Suppressor macrophage (primary cell): ENCODE data around the gene CENPP.
"Not testable (repeated sequence)": the region's sequence is repeated elsewhere in the genome, so short reads cannot be mapped to it uniquely, and the experiment has no call there.

ENCODE experiments used
- DNase-seq, 4 experiments: peaks; one replicate each; pipeline ENCODE4 v3.0.0-alpha.2; 2020 to 2022

CENPP gene

GRCh38 chr9:92545002-92545510 is 219.3 kb downstream of the CENPP start:
- DNase-seq = no peak

DNA sequence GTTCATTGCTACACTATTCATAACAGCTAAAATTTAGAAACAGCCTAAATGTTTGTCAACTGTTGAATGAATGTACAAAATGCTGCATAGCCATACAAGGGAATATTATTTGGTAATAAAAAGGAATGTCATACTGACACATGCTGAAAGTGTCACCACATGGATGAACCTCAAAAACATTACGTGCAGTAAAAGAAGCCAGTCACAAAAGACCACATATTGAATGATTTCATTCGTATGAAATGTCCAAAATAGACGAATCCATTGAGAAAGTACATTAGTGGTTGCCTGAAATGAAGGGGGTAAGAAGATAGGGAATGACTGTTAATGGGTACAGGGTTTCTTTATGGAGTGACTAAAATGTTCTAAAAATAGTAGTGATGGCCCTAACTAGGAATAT is 221.6 kb downstream of the CENPP start:
- DNase-seq = no peak

GRCh38 chr9:92550765-92551164 is 225.0 kb downstream of the CENPP start:
- no peak for DNase-seq

DNA sequence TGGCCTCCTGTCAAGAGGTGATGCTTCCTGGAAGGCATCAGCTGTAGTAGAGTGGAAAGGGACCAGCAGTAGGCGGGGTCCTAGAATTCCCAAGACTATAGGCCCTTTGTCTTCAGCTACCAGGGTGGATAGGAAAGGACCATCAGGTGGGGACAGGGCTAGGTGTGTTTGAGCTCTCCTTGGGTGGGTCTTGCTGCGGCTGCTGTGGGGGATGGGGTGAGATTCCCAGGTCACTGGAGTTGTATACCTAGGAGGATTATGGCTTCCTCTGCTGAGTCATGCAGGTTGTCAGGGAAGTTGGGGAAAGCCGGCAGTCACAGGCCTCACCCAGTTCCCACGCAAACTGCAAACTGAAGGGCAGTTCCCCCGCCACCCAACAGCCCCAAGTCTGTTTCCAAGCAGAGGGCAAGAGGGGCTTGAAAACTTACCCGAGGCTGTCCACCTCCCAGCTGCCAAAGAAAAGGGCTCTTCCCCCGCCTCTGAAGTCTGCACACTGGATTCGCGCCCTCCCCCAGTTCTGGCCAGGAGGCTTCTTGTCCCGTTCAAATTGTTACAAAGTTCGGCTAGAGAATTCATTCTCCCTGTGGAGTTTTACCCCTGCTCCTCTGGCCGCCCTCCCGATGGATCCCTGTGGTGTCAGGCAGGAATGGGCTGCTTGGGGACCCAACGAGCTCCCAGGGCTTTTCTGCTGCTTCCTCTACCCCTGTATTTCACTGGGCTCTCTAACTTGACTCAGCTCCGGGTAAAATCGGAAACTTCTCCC is 233.0 kb downstream of the CENPP start:
- no peak for DNase-seq

DNA sequence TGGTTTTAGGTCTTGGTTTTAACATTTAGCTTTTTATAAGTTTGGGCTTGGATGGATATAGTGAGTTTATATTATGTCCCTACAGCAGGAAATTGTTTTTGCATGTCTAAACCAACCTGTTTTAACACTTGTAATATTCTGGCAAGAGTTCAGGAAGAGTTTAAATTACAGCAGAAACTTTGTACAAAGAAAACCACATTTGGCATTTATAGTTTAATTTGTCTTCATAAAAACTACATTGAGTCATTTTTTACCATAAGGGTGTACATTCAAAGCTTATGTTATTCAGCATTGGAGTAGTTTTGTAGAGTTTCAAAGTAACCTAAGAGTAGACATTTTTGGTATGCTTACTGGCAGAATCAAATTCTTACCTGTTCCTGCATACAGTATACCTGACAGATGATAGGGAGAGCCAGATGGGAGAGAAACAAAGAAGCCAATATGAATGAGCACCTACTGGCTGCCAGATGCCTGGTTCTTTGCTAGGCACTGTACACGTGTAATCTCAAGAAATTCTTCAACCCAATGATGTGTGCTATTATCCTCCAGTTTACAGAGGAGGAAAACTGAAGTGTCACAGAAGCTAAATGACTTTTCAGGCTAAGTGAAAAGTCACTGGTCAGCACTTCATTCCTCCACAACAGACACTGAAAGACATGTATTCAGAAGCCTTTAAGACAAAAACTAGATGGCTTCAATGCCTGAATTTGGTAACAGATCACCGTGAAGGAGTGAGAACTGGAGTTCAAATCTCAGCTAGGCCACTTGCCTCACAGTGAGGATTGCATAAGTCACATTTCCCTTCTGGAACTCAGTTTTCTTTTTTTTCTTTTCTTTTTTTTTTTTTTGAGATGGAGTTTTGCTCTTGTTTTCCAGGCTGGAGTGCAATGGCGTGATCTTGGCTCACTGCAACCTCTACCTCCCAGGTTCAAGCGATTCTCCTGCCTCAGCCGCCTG is 235.9 kb downstream of the CENPP start:
- peak in 1 of 4 experiments; percentile 14 for DNase-seq

- no peak for DNase-seq
Measured at GRCh38 chr9:92562461-92562967, 236.8 kb downstream of the CENPP start.

GRCh38 chr9:92563116-92564100 is 237.7 kb downstream of the CENPP start:
- DNase-seq = peak in 1 of 4 experiments; percentile 7

GRCh38 chr9:92564504-92564903 is 238.8 kb downstream of the CENPP start:
- DNase-seq = no peak

- DNase-seq = no peak
Measured at GRCh38 chr9:92564982-92565381, 239.2 kb downstream of the CENPP start.

GRCh38 chr9:92571871-92572270 is 246.1 kb downstream of the CENPP start:
- not testable (repeated sequence) for DNase-seq

DNA sequence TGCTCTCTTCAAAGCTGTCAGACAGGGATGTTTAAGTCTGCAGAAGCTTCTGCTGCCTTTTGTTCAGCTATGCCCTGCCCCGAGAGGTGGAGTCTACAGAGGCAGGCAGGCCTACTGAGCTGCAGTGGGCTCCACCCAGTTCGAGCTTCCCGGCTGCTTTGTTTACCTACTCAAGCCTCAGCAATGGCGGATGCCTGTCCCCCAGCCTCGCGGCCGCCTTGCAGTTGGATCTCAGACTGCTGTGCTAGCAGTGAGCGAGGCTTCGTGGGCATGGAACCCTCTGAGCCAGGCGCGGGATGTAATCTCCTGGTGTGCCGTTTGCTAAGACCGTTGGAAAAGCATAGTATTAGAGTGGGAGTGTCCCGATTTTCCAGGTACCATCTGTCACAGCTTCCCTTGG is 247.9 kb downstream of the CENPP start:
- not testable (repeated sequence) for DNase-seq

- DNase-seq = no peak
Measured at GRCh38 chr9:92576175-92576574, 250.4 kb downstream of the CENPP start.

GRCh38 chr9:92589923-92590322 is 264.2 kb downstream of the CENPP start:
- DNase-seq = peak in 2 of 4 experiments; percentile 6 to 19

DNA sequence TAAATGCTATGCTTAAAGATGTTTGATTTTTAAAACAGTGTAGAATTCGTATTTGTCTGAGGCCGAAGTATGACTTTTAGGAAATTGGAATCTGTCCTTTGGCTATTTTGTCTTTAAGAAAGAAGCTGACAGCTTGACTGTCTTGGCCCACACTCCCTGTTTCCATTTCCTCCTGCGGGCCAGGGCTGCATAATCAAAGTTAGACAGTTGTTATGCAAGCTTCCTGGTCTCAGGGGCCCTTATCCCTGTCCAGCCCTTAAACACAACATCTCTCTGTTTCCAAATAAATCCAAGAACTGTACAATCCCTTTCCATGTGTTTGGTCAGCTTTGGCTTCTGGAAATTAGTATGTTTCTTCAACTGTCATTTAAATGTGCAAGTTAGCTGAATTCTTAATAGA is 264.6 kb downstream of the CENPP start:
- DNase-seq = peak; percentile 32 to 63 (median 56)

DNA sequence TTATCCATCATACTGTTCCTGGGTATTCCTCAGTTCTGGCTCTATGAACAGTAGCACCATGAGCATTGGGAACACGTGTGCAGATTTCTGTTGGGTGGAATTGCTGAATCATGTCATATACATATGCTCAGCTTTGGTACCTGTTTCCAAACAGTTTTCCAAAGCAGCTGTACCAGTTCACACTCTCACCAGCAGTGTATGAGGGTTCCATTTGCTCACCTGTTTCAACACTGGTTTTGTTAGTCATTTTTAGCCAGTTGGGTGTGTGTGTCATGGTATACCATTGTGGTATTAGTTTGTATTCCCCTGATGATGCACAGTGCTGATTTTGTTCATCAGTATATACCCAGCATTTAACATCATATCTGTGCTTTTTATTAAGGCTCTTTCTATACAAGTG is 266.8 kb downstream of the CENPP start:
- no peak for DNase-seq

DNA sequence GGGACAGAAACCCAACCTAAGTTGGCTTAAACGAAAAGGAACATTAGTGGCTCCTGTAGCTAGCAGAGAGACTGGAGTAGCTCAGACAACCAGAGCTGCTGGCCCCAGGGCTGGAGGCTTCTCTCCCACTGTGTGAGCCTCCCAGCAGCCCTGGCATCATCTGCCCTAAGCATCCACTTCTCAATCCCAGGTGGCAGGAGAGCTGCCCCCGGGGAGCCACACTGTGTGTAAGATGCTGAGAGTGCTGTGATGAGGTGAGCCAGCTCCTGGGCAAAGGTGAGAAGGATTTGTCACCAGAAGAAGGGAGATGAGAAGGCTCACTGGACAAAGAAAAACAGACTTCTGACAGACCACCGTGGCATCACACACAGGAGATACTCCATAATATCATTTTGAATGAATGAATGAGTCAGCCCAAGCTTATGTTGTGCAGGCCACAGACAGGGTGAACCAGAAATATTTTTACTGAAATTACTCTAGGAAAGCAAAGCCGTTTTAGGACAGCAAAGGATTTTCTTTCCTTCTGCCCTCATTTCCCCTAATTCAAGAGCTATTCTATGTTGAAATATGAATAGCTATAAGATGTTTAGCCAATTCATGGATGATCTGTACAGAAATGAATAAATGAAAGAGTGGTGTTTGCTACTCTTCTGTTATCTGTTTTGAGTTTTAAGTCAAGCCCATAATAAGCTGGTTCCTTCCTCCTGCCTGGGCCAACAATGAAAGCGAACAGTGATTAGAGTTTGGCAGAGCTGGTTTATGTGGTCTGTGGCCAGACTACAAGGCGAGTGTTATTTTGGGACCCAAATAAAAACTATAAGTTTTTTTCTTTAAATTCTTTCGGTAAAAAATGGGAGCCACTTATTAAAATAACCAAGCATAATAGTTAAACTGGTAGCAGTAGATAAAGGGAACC is 267.5 kb downstream of the CENPP start:
- no peak for DNase-seq

DNA sequence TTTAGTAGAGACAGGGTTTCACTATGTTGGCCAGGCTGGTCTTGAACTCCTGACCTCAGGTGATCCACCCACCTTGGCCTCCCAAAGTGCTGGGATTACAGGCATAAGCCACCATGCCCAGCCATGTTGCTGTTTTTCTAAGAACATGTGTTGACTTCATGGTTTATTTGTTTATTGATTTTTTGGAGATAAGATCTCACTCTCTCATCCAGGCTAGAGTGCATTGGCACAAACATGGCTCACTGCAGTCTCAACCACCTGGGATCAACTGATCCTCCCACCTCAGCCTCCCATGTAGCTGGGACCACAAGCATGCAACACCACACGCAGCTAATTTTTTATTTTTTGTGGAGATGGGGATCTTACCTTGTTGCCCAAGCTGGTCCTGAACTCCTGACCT is 269.3 kb downstream of the CENPP start:
- DNase-seq = not testable (repeated sequence)

- no peak for DNase-seq
Measured at GRCh38 chr9:92595930-92596329, 270.2 kb downstream of the CENPP start.

DNA sequence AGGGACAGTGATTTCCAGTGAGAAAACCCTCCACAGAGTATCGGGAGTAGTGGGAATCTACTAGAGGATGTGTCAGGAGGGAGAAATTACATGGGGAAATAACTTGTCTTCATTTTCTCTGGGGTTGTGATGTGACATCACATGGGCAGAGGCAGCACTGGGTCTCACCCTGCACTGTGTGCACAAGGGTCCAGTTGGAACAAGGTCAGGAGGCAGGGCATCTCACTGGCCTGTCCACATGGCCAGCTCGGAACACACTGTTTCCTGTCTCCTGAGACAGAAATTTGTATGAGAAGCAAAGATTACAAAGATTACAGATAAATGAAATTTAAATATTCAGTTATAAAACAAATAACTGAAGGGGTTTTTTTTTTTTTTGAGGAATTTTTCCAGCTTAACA is 272.6 kb downstream of the CENPP start:
- DNase-seq = no peak

DNA sequence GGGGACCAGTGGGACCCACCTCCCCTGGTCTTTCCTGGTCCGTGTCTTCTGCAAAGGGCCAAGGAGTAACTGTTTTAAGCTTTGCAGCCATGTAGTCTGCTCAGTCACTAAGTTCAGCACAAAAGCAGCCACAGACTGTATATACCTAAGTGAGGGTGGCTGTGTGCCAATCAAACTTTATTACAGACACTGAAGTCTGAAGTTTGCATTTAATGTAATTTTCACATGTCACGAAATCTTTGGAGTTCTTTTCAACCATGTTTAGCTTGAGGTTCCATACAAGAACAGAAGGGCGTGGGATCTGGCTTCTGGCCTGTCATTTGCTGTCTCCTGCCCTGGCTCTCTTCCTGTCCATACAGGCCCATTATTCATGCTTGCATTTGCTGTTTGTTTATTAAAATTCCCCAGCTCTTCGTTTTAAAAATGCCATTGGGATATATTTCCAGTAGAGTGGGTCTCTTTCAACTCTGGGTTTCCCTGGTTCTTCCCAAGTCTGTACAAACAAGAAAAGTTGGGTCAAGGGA is 274.2 kb downstream of the CENPP start:
- DNase-seq = no peak
